HEK293 (cell line): ENCODE results near the gene SMTN.
A peak's percentile ranks its signal among the peaks of the same experiment; 100 is the strongest.

Experiments
- EGR2 ChIP-seq: fragments of 450-650 bp; formaldehyde crosslinking; IDR thresholded peaks from 2 replicates; pipeline ENCODE4 v1.5.1; 2016; ENCODE audit warnings: low read depth, missing biosample characterization, missing genetic modification characterization
- IKZF3 ChIP-seq: fragments of 450-650 bp; IDR thresholded peaks from 2 replicates; pipeline ENCODE4 v1.5.0; 2018; ENCODE audit warnings: missing biosample characterization, mild to moderate bottlenecking, missing genetic modification characterization, moderate library complexity
- KLF1 ChIP-seq: fragments of 450-650 bp; formaldehyde crosslinking; IDR thresholded peaks from 2 replicates; pipeline ENCODE4 v1.5.1; 2016; ENCODE audit warnings: missing biosample characterization, missing genetic modification characterization
- KLF10 ChIP-seq: fragments of 450-650 bp; IDR thresholded peaks from 2 replicates; pipeline ENCODE4 v1.5.1; 2018; ENCODE audit warnings: missing biosample characterization, mild to moderate bottlenecking, missing genetic modification characterization
- KLF16 ChIP-seq: fragments of 450-650 bp; formaldehyde crosslinking; IDR thresholded peaks from 2 replicates; pipeline ENCODE4 v1.5.1; 2017; ENCODE audit warnings: missing biosample characterization, missing genetic modification characterization
- KLF9 ChIP-seq: fragments of 450-650 bp; formaldehyde crosslinking; IDR thresholded peaks from 2 replicates; pipeline ENCODE4 v1.5.1; 2016; ENCODE audit warnings: missing biosample characterization, missing genetic modification characterization, low read depth
- PATZ1 ChIP-seq: fragments of 450-650 bp; formaldehyde crosslinking; IDR thresholded peaks from 2 replicates; pipeline ENCODE4 v1.5.1; 2016; ENCODE audit warnings: missing biosample characterization, missing genetic modification characterization
- PRDM4 ChIP-seq: fragments of 450-650 bp; formaldehyde crosslinking; IDR thresholded peaks from 2 replicates; pipeline ENCODE4 v1.5.1; 2017; ENCODE audit warnings: missing biosample characterization, missing genetic modification characterization
- SP2 ChIP-seq: fragments of 450-650 bp; formaldehyde crosslinking; IDR thresholded peaks from 2 replicates; pipeline ENCODE4 v1.5.1; 2016; ENCODE audit warnings: missing biosample characterization, missing genetic modification characterization
- ZBTB10 ChIP-seq: fragments of 450-650 bp; formaldehyde crosslinking; IDR thresholded peaks from 2 replicates; pipeline ENCODE4 v1.5.1; 2016; ENCODE audit warnings: missing biosample characterization, missing genetic modification characterization
- ZFP69B ChIP-seq: fragments of 450-650 bp; formaldehyde crosslinking; IDR thresholded peaks from 2 replicates; pipeline ENCODE4 v1.5.1; 2016; ENCODE audit warnings: missing biosample characterization, missing genetic modification characterization
- ZNF112 ChIP-seq: fragments of 450-650 bp; formaldehyde crosslinking; IDR thresholded peaks from 2 replicates; pipeline ENCODE4 v1.5.0; 2017; ENCODE audit warnings: missing biosample characterization, missing genetic modification characterization
- ZNF138 ChIP-seq: fragments of 450-650 bp; formaldehyde crosslinking; IDR thresholded peaks from 2 replicates; pipeline ENCODE4 v1.5.1; 2016; ENCODE audit warnings: missing biosample characterization, missing genetic modification characterization, borderline replicate concordance
- ZNF148 ChIP-seq: fragments of 450-650 bp; formaldehyde crosslinking; IDR thresholded peaks from 2 replicates; pipeline ENCODE4 v1.5.0; 2017; ENCODE audit warnings: missing biosample characterization, missing genetic modification characterization, borderline replicate concordance
- ZNF16 ChIP-seq: fragments of 450-650 bp; formaldehyde crosslinking; IDR thresholded peaks from 2 replicates; pipeline ENCODE4 v1.5.1; 2016; ENCODE audit warnings: low read depth, missing biosample characterization, missing genetic modification characterization
- ZNF18 ChIP-seq: fragments of 450-650 bp; formaldehyde crosslinking; IDR thresholded peaks from 2 replicates; pipeline ENCODE4 v1.5.1; 2016; ENCODE audit warnings: missing biosample characterization, missing genetic modification characterization
- ZNF19 ChIP-seq: fragments of 450-650 bp; formaldehyde crosslinking; IDR thresholded peaks from 2 replicates; pipeline ENCODE4; 2016; ENCODE audit warnings: missing biosample characterization, missing genetic modification characterization, low read depth
- ZNF221 ChIP-seq: fragments of 450-650 bp; formaldehyde crosslinking; IDR thresholded peaks from 2 replicates; pipeline ENCODE4 v1.5.1; 2017; ENCODE audit warnings: missing biosample characterization, missing genetic modification characterization, borderline replicate concordance
- ZNF239 ChIP-seq: fragments of 450-650 bp; formaldehyde crosslinking; IDR thresholded peaks from 2 replicates; pipeline ENCODE4 v1.5.1; 2016; ENCODE audit warnings: missing biosample characterization, missing genetic modification characterization
- ZNF394 ChIP-seq: fragments of 450-650 bp; formaldehyde crosslinking; IDR thresholded peaks from 2 replicates; pipeline ENCODE4 v1.5.1; 2016; ENCODE audit warnings: missing biosample characterization, missing genetic modification characterization, mild to moderate bottlenecking, moderate library complexity, borderline replicate concordance
- ZNF416 ChIP-seq: fragments of 450-650 bp; formaldehyde crosslinking; IDR thresholded peaks from 2 replicates; pipeline ENCODE4 v1.5.1; 2016; ENCODE audit warnings: missing biosample characterization, missing genetic modification characterization
- ZNF561 ChIP-seq: fragments of 450-650 bp; IDR thresholded peaks from 2 replicates; pipeline ENCODE4 v1.5.1; 2018; ENCODE audit warnings: missing biosample characterization, missing genetic modification characterization, borderline replicate concordance
- ZNF571 ChIP-seq: fragments of 450-650 bp; formaldehyde crosslinking; IDR thresholded peaks from 2 replicates; pipeline ENCODE4 v1.5.0; 2017; ENCODE audit warnings: missing biosample characterization, missing genetic modification characterization
- ZNF610 ChIP-seq: fragments of 450-650 bp; formaldehyde crosslinking; IDR thresholded peaks from 2 replicates; pipeline ENCODE4 v1.5.1; 2016; ENCODE audit warnings: missing biosample characterization, missing genetic modification characterization, borderline replicate concordance
- ZNF629 ChIP-seq: fragments of 450-650 bp; formaldehyde crosslinking; IDR thresholded peaks from 2 replicates; pipeline ENCODE4 v1.5.1; 2017; ENCODE audit warnings: missing biosample characterization, missing genetic modification characterization
- ZNF791 ChIP-seq: fragments of 450-650 bp; formaldehyde crosslinking; IDR thresholded peaks from 2 replicates; pipeline ENCODE4 v1.5.1; 2016; ENCODE audit warnings: missing biosample characterization, missing genetic modification characterization
- ZSCAN16 ChIP-seq: fragments of 450-650 bp; formaldehyde crosslinking; IDR thresholded peaks from 2 replicates; pipeline ENCODE4 v1.5.1; 2016; ENCODE audit warnings: missing biosample characterization, missing genetic modification characterization
- TF ChIP-seq, protein P1 (sequence below): fragments of 450-650 bp; formaldehyde crosslinking; IDR thresholded peaks from 2 replicates; pipeline ENCODE4; 2016; ENCODE audit warnings: missing biosample characterization, missing genetic modification characterization

Gene SMTN

DNA sequence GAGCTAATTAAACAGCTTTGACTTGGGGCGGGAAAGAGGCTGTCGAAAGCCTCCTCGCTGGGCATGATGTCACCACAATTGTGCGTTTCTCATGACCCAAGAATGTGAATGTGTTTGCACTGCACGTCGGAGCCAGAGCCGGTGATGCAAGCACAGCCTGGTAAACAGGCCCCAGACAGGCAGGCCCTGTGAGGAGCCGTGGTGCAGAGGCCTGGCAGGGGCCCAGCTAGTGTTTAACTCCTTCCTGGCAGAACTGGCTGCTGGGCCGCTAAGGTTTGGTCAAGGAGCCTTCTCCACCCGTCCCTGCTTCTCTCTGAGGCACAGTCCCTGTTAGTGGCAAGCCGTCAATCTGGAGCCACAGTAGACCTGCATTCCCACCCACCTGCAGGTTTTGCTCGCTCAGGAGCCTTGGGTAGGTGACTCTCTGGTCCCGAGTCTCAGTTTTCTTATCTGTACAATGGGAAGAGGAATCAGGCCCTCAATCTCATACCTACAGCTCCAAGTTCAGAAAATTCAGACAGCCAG, 25.4 kb upstream of the SMTN start (continued):
- peak; percentile 90 for TF ChIP-seq PATZ1 (tag by site-specific recombination)
- TF ChIP-seq IKZF3 (tag by site-specific recombination) = peak; percentile 76
- TF ChIP-seq KLF16 = no peak
- no peak for TF ChIP-seq ZNF571
- peak; percentile 34; the same call in 1 of the 2 replicates for TF ChIP-seq SP2 (tag by site-specific recombination)
- TF ChIP-seq ZNF239 (tag by site-specific recombination) = no peak
- no peak for TF ChIP-seq ZNF112 (tag by site-specific recombination)
- peak; percentile 99 for TF ChIP-seq PRDM4 (tag by site-specific recombination)
- TF ChIP-seq ZNF148 (tag by site-specific recombination) = no peak
- TF ChIP-seq ZSCAN16 (tag by site-specific recombination) = no peak
- TF ChIP-seq ZNF138 (tag by site-specific recombination) = no peak
- TF ChIP-seq, protein P1, sequence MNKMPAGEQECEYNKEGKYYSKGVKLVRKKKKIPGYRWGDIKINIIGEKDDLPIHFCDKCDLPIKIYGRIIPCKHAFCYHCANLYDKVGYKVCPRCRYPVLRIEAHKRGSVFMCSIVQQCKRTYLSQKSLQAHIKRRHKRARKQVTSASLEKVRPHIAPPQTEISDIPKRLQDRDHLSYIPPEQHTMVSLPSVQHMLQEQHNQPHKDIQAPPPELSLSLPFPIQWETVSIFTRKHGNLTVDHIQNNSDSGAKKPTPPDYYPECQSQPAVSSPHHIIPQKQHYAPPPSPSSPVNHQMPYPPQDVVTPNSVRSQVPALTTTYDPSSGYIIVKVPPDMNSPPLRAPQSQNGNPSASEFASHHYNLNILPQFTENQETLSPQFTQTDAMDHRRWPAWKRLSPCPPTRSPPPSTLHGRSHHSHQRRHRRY (tag by site-specific recombination) = no peak
- peak; percentile 57; the same call in 1 of the 2 replicates for TF ChIP-seq ZNF610
- peak; percentile 100 for TF ChIP-seq ZNF629 (tag by site-specific recombination)
- TF ChIP-seq ZNF16 (tag by site-specific recombination) = no peak
- peak; percentile 77; the same call in 1 of the 2 replicates for TF ChIP-seq ZNF394 (tag by site-specific recombination)
- no peak for TF ChIP-seq ZNF416 (tag by site-specific recombination)
- TF ChIP-seq ZNF791 (tag by site-specific recombination) = no peak
- TF ChIP-seq ZNF221 = no peak
- TF ChIP-seq ZNF561 (tag by site-specific recombination) = peak; percentile 85
- TF ChIP-seq KLF10 (tag by site-specific recombination) = peak; percentile 85
- no peak for TF ChIP-seq EGR2 (tag by site-specific recombination)
- TF ChIP-seq ZBTB10 (tag by site-specific recombination) = 0 out of 2 replicates have a peak, but pooled peaks have one; percentile 45
- TF ChIP-seq ZFP69B = peak; percentile 92
- no peak for TF ChIP-seq ZNF18
- no peak for TF ChIP-seq KLF9 (tag by site-specific recombination)
- TF ChIP-seq ZNF19 (tag by site-specific recombination) = no peak
- TF ChIP-seq KLF1 (tag by site-specific recombination) = no peak; the same call in 1 of the 2 replicates
